SK-N-SH (cell line): ENCODE measurements around the gene SUPT4H1. TPM values are rescaled to one million over a fixed set of nuclear protein-coding genes. Genes with fewer than 3 reads are reported as not detected.

Experiments used
- CTCF ChIA-PET: fragments of 300-600, 350-600 bp; formaldehyde crosslinking; extraction: SDS; loops from one replicate; lab custom pipeline; 2021; lab: Yijun Ruan, JAX
- POLR2A ChIA-PET: fragments of 350-600 bp; sonication (Branson Sonifier 250); formaldehyde crosslinking; extraction: SDS; loops from one replicate; lab custom pipeline; 2020; ENCODE audit warnings: antibody characterized with exemption, inconsistent platforms; lab: Yijun Ruan, JAX
- DNase-seq: peaks from one replicate; pipeline ENCODE4 v3.0.0; 2012
- H2AFZ ChIP-seq: fragments of 200-600 bp; sonication (generic); 2 replicates; pipeline ENCODE4 v1.8.1; 2016; ENCODE audit warnings: antibody characterized with exemption, mild to moderate bottlenecking, low read depth
- H3F3A ChIP-seq: fragments of 200-600 bp; sonication (generic); replicated peaks from 2 replicates; pipeline ENCODE3; 2016; ENCODE audit warnings: antibody characterized with exemption, mild to moderate bottlenecking; ENCODE audit not compliant: insufficient read depth
- H3K27ac ChIP-seq, 2 experiments: fragments of 200-500 bp in 1 of 2; fragments of 200-600 bp in 1 of 2; sonication (Bioruptor generic) in 1 of 2; sonication (generic), shearing (Covaris generic) in 1 of 2; 2 replicates each; pipeline versions ENCODE4 v1.5.1 to v1.6.1; 2014 to 2016; ENCODE audit warnings: low read depth in 2 of 2, inconsistent platforms in 1 of 2, low read length in 1 of 2, mild to moderate bottlenecking in 1 of 2, mixed read lengths in 1 of 2
- H3K27me3 ChIP-seq: fragments of 200-600 bp; sonication (generic), shearing (Covaris generic); 2 replicates; pipeline ENCODE4 v1.6.1; 2016; ENCODE audit warnings: mixed run types; ENCODE audit not compliant: insufficient read depth
- H3K36me3 ChIP-seq, 2 experiments: fragments of 200-500 bp in 1 of 2; fragments of 200-600 bp in 1 of 2; sonication (Bioruptor generic) in 1 of 2; sonication (generic) in 1 of 2; replicated peaks in 1 of 2; 2 replicates each; pipeline versions ENCODE3 to v1.5.1; 2014 to 2016; ENCODE audit warnings: low read length in 1 of 2, mild to moderate bottlenecking in 1 of 2; ENCODE audit not compliant: insufficient read depth in 2 of 2, control insufficient read depth in 1 of 2
- H3K4me1 ChIP-seq, 2 experiments: fragments of 200-500 bp in 1 of 2; fragments of 200-600 bp in 1 of 2; sonication (Bioruptor generic) in 1 of 2; sonication (generic), shearing (Covaris generic) in 1 of 2; 2 replicates each; pipeline versions ENCODE4 v1.5.1 to v1.6.1; 2014 to 2016; ENCODE audit warnings: low read depth in 1 of 2, low read length in 1 of 2, mixed run types in 1 of 2; ENCODE audit not compliant: insufficient read depth in 2 of 2, control insufficient read depth in 1 of 2
- H3K4me2 ChIP-seq: fragments of 200-600 bp; sonication (generic), shearing (Covaris generic); 2 replicates; pipeline ENCODE4 v1.6.1; 2017; ENCODE audit warnings: mixed run types
- H3K4me3 ChIP-seq, 2 experiments: fragments of 200-500 bp in 1 of 2; fragments of 200-600 bp in 1 of 2; sonication (Bioruptor generic) in 1 of 2; sonication (generic), shearing (Covaris generic) in 1 of 2; 2 replicates each; pipeline versions ENCODE4 v1.5.1 to v1.8.1; 2014 to 2016; ENCODE audit warnings: low read depth in 2 of 2, inconsistent platforms in 1 of 2, low read length in 1 of 2, mild to moderate bottlenecking in 1 of 2, mixed read lengths in 1 of 2, moderate library complexity in 1 of 2
- H3K79me2 ChIP-seq: fragments of 200-600 bp; sonication (generic); 2 replicates; pipeline ENCODE4 v1.8.1; 2017; ENCODE audit warnings: mild to moderate bottlenecking; ENCODE audit not compliant: insufficient read depth
- H3K9ac ChIP-seq: fragments of 200-600 bp; sonication (generic); 2 replicates; pipeline ENCODE4 v1.6.1; 2017; ENCODE audit warnings: mixed run types
- H3K9me2 ChIP-seq: fragments of 200-600 bp; sonication (generic); 2 replicates; pipeline ENCODE4 v1.6.1; 2017; ENCODE audit warnings: mixed run types
- H3K9me3 ChIP-seq: fragments of 200-600 bp; sonication (generic); 2 replicates; pipeline ENCODE4 v1.6.1; 2017; ENCODE audit warnings: mixed run types, mild to moderate bottlenecking, moderate library complexity
- H4K20me1 ChIP-seq: fragments of 200-600 bp; sonication (generic); 2 replicates; pipeline ENCODE4 v1.6.1; 2017; ENCODE audit warnings: mild to moderate bottlenecking, mixed run types; ENCODE audit not compliant: insufficient read depth
- ELF1 ChIP-seq: IDR thresholded peaks from 2 replicates; pipeline ENCODE4 v1.4.0; 2012
- EP300 ChIP-seq, 2 experiments: IDR thresholded peaks; 2 replicates each; pipeline versions ENCODE4 v1.4.0 to v1.6.1; 2012; ENCODE audit warnings: borderline replicate concordance in 1 of 2, low read depth in 1 of 2, low read length in 1 of 2
- GATA2 ChIP-seq: sonication (generic); formaldehyde crosslinking; IDR thresholded peaks from 2 replicates; pipeline ENCODE4 v1.5.0; 2020; ENCODE audit warnings: mild to moderate bottlenecking, missing genetic modification reagents
- JUND ChIP-seq: IDR thresholded peaks from 2 replicates; pipeline ENCODE4 v1.4.0; 2012
- MEF2A ChIP-seq: IDR thresholded peaks from 2 replicates; pipeline ENCODE4 v1.4.0; 2012; ENCODE audit warnings: low read depth, borderline replicate concordance
- MXI1 ChIP-seq: IDR thresholded peaks from 2 replicates; pipeline ENCODE4 v1.6.1; 2012; ENCODE audit warnings: mild to moderate bottlenecking, low read depth, low read length, improper control_type of control experiment
- POLR2AphosphoS5 ChIP-seq: IDR thresholded peaks from 2 replicates; pipeline ENCODE4 v1.6.1; 2012; ENCODE audit warnings: low read depth, low read length
- TAF1 ChIP-seq: IDR thresholded peaks from 2 replicates; pipeline ENCODE4 v1.6.1; 2012; ENCODE audit warnings: low read depth, mild to moderate bottlenecking, low read length, moderate library complexity, borderline replicate concordance
- TCF12 ChIP-seq: IDR thresholded peaks from 2 replicates; pipeline ENCODE4 v1.4.0; 2012
- WGBS: methylation state at CpG from one replicate; pipeline ENCODE4 v1.1.6; 2017; ENCODE audit warnings: low lambda C conversion rate; 5-methylcytosine and 5-hydroxymethylcytosine counted together
- polyA plus RNA-seq, 3 experiments: library from polyadenylated mRNA; depleted of rRNA; stranded (reverse); fragments of >200 nt; gene quantifications; 2 replicates each; pipeline ENCODE4 v1.2.3, GENCODE V29; 2012
- TF ChIP-seq, protein P1 (sequence below): fragments of 150-350 bp; IDR thresholded peaks from 2 replicates; pipeline ENCODE4 v1.6.1; 2016; ENCODE audit warnings: mild to moderate bottlenecking, low read depth, low read length
- TF ChIP-seq, protein P2 (sequence below): IDR thresholded peaks from 2 replicates; pipeline ENCODE4 v1.4.0; 2012; ENCODE audit warnings: low read depth
- TF ChIP-seq, protein P3 (sequence below): IDR thresholded peaks from 2 replicates; pipeline ENCODE4; 2012
- TF ChIP-seq, protein P4 (sequence below): fragments of 200-600 bp; sonication (generic); IDR thresholded peaks from 2 replicates; pipeline ENCODE4 v1.6.1; 2017; ENCODE audit warnings: antibody characterized with exemption, mild to moderate bottlenecking, moderate library complexity
- TF ChIP-seq, protein P5 (sequence below): IDR thresholded peaks from 2 replicates; pipeline ENCODE4 v1.6.1; 2012; ENCODE audit warnings: mild to moderate bottlenecking, low read depth, low read length, moderate library complexity

The SUPT4H1 gene
- polyA plus RNA-seq, 1 of the 3 experiments (the other 2 are of a cell fraction): 165 TPM

DNA sequence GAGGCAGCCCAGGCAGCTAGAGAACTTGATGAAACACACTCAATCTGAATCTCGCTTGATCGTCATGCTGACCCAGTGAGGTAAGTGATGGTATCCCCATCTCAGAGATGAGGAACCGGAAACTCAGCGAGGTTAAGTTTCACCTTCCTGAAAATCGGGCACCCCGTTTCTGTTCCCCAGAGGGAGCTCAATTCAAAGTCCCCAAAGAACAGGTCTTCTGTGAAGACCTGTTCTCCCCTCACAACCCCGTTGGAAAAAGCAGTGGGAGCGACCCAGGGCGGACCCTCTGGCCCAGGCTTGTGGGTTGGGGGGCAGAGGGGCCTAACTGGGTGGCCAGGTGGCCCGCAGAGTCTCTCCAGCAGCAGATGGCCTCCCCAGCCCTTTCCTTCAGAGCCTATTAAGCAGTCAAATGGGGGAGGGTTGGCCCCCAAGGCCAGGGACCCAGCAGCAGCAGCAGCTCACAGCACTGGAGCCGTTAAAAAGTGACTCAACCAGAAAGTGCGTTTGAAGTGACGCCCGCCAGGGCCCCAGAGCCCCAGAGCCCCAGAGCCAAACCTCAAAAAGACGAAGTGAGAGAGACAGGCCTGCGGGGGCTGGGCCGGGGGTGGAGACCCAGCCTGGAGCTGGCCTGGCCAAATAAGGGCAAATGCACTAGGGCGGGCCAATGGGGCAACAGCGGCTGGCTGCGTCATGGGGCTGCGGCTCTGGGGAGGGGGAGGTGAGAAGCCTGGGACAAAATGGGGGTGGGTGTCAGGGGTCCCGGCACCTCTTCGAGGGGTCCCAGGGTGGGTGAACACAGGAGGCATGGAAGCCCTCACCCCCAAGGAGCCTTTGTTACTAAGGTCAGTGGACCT, 14.2 kb downstream of the SUPT4H1 start (continued):
- TF ChIP-seq POLR2AphosphoS5: no peak
- TF ChIP-seq, protein P1, sequence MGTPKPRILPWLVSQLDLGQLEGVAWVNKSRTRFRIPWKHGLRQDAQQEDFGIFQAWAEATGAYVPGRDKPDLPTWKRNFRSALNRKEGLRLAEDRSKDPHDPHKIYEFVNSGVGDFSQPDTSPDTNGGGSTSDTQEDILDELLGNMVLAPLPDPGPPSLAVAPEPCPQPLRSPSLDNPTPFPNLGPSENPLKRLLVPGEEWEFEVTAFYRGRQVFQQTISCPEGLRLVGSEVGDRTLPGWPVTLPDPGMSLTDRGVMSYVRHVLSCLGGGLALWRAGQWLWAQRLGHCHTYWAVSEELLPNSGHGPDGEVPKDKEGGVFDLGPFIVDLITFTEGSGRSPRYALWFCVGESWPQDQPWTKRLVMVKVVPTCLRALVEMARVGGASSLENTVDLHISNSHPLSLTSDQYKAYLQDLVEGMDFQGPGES: no peak
- TF ChIP-seq, protein P2, sequence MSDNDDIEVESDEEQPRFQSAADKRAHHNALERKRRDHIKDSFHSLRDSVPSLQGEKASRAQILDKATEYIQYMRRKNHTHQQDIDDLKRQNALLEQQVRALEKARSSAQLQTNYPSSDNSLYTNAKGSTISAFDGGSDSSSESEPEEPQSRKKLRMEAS: no peak

DNA sequence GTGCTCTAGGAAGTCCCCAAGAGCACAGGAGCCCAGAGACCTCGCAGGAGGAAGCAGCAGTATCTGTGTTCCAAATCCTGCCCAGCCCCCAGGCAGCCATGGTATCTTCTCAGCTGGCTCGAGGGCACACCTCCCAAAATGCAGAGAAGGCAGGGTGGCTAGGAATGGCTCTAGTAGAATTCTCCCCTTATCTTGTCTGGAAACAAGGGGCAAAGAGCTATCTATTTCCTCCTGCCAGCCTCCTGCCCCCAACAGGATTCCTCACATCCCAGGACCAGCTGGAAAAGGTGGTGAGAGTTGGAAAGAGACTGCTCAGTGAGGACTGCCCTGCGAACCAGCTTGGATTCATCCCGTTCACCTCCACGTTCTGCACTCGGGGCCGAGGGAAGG, 14.8 kb downstream of the SUPT4H1 start:
- H2AFZ ChIP-seq: no peak overlapping the region
- no peaks in the 10 kb centered on the region for H3F3A ChIP-seq
- H3K9me2 ChIP-seq: no peaks in the 10 kb centered on the region
- no peaks in the 10 kb centered on the region for H4K20me1 ChIP-seq
- H3K27ac ChIP-seq: no peak overlapping the region
- DNase-seq: peak; percentile 28
- no peaks in the 10 kb centered on the region for H3K36me3 ChIP-seq
- H3K9ac ChIP-seq: no peak overlapping the region
- H3K79me2 ChIP-seq: no peaks in the 10 kb centered on the region
- 68% methylated on average over 7 of the region's 7 CpGs for WGBS
- POLR2A ChIA-PET: interaction anchor here (1.4 to 4.1 kb wide), 2 partner anchors 9 to 14 kb away, joined by 4 to 21 read pairs; partner anchors contain the start of genes SUPT4H1 and TSPOAP1
- no peak overlapping the region for H3K4me2 ChIP-seq
- CTCF ChIA-PET: interaction anchor here (1.4 to 2.7 kb wide), 3 partner anchors 21 to 80 kb away, joined by 3 to 14 read pairs (median 9); partner anchors contain the start of gene RNF43
- H3K4me1 ChIP-seq: peaks cover 0 to 34% of the 10 kb centered on the region in 2 experiments; a peak in 1 of 4 replicates
- TF ChIP-seq TCF12 (no peak), MEF2A (no peak), MXI1 (no peak), TAF1 (no peak), EP300 (IDR thresholded peaks at IDR 0.05; ENCODE audit: borderline replicate concordance in 1 of 2, low read depth in 1 of 2, low read length in 1 of 2) (no peak), JUND (no peak), ELF1 (no peak), GATA2 (CRISPR knock-in tag) (no peak)
- TF ChIP-seq, protein P3, sequence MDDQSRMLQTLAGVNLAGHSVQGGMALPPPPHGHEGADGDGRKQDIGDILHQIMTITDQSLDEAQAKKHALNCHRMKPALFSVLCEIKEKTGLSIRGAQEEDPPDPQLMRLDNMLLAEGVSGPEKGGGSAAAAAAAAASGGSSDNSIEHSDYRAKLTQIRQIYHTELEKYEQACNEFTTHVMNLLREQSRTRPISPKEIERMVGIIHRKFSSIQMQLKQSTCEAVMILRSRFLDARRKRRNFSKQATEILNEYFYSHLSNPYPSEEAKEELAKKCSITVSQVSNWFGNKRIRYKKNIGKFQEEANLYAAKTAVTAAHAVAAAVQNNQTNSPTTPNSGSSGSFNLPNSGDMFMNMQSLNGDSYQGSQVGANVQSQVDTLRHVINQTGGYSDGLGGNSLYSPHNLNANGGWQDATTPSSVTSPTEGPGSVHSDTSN: no peak
- TF ChIP-seq, protein P4, sequence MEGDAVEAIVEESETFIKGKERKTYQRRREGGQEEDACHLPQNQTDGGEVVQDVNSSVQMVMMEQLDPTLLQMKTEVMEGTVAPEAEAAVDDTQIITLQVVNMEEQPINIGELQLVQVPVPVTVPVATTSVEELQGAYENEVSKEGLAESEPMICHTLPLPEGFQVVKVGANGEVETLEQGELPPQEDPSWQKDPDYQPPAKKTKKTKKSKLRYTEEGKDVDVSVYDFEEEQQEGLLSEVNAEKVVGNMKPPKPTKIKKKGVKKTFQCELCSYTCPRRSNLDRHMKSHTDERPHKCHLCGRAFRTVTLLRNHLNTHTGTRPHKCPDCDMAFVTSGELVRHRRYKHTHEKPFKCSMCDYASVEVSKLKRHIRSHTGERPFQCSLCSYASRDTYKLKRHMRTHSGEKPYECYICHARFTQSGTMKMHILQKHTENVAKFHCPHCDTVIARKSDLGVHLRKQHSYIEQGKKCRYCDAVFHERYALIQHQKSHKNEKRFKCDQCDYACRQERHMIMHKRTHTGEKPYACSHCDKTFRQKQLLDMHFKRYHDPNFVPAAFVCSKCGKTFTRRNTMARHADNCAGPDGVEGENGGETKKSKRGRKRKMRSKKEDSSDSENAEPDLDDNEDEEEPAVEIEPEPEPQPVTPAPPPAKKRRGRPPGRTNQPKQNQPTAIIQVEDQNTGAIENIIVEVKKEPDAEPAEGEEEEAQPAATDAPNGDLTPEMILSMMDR: no peak
- TF ChIP-seq, protein P5, sequence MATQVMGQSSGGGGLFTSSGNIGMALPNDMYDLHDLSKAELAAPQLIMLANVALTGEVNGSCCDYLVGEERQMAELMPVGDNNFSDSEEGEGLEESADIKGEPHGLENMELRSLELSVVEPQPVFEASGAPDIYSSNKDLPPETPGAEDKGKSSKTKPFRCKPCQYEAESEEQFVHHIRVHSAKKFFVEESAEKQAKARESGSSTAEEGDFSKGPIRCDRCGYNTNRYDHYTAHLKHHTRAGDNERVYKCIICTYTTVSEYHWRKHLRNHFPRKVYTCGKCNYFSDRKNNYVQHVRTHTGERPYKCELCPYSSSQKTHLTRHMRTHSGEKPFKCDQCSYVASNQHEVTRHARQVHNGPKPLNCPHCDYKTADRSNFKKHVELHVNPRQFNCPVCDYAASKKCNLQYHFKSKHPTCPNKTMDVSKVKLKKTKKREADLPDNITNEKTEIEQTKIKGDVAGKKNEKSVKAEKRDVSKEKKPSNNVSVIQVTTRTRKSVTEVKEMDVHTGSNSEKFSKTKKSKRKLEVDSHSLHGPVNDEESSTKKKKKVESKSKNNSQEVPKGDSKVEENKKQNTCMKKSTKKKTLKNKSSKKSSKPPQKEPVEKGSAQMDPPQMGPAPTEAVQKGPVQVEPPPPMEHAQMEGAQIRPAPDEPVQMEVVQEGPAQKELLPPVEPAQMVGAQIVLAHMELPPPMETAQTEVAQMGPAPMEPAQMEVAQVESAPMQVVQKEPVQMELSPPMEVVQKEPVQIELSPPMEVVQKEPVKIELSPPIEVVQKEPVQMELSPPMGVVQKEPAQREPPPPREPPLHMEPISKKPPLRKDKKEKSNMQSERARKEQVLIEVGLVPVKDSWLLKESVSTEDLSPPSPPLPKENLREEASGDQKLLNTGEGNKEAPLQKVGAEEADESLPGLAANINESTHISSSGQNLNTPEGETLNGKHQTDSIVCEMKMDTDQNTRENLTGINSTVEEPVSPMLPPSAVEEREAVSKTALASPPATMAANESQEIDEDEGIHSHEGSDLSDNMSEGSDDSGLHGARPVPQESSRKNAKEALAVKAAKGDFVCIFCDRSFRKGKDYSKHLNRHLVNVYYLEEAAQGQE: no peak
- no peak overlapping the region for H3K4me3 ChIP-seq
- no peaks in the 10 kb centered on the region for H3K27me3 ChIP-seq
- H3K9me3 ChIP-seq: no peaks in the 10 kb centered on the region
